ENCODE measurements around the gene TACR2.

- no peak for TF ChIP-seq POLR2A (IDR thresholded peaks at IDR 0.05)
- TF ChIP-seq CTCF (IDR thresholded peaks at IDR 0.05 in 4 of 5, conservative IDR thresholded peaks at IDR 0.05 in 1 of 5): no peak
These were observed 1.7 kb downstream of the TACR2 start for GRCh38 chr10:69415049-69415448.
